ENCODE data around the gene CHERP. TPM values are rescaled to one million over a fixed set of nuclear protein-coding genes. Genes with fewer than 3 reads are reported as not detected.

Gene CHERP
- total RNA-seq, 1 experiment from 2014 or later = 101 TPM

- Mint-ChIP-seq H3K27me3 (ENCODE audit: low read depth) (no peaks in the 10 kb centered on the region), H3K36me3 (ENCODE audit: insufficient read depth in 1 of 3, low read depth in 3 of 3) (peaks cover 26 to 79% (median 71%) of the 10 kb centered on the region in 3 experiments; a peak in 6 of 7 replicates), H3K9me3 (no peaks in the 10 kb centered on the region), H3K27ac (no peak overlapping the region), H3K4me3 (no peak overlapping the region), H3K4me1 (no peaks in the 10 kb centered on the region)
- Histone ChIP-seq H2AFZ (ENCODE audit: low read length) (no peak overlapping the region), H3K23ac (ENCODE audit: insufficient read length, low read depth, low read length) (no peak overlapping the region), H3T11ph (ENCODE audit: low read length) (no peak overlapping the region), H3K79me1 (ENCODE audit: insufficient read depth, low read depth, low read length, poor library complexity, severe bottlenecking) (no peaks in the 10 kb centered on the region), H2AK5ac (ENCODE audit: insufficient read length, low read length) (no peak overlapping the region), H4K5ac (ENCODE audit: insufficient read length, low read depth, low read length) (no peak overlapping the region), H2BK120ac (ENCODE audit: low read depth, low read length, poor library complexity, severe bottlenecking) (no peak overlapping the region), H3K27me3 (ENCODE audit: insufficient read depth, low read length) (no peaks in the 10 kb centered on the region), H4K8ac (replicated peaks; ENCODE audit: insufficient read length, low read depth, low read length) (no peak overlapping the region), H3K9ac (ENCODE audit: extremely low read depth, insufficient read length, low read length) (no peak overlapping the region), H3K4me2 (ENCODE audit: insufficient read depth, insufficient read length, low read length) (no peak overlapping the region), H3K18ac (ENCODE audit: insufficient read length, low read depth, low read length) (no peak overlapping the region), H3K4ac (ENCODE audit: low read depth, low read length) (no peak overlapping the region), H3K23me2 (ENCODE audit: insufficient read length, low read depth, low read length, poor library complexity, severe bottlenecking) (no peaks in the 10 kb centered on the region), H3K9me3 (ENCODE audit: control insufficient read depth, low read depth, low read length) (no peaks in the 10 kb centered on the region), H4K20me1 (ENCODE audit: control insufficient read depth, insufficient read depth, insufficient read length) (no peaks in the 10 kb centered on the region), H3K14ac (ENCODE audit: insufficient read depth, low read length) (no peak overlapping the region), H4K91ac (ENCODE audit: insufficient read length, low read depth, low read length) (no peak overlapping the region), H3K4me1 (ENCODE audit: insufficient read depth, low read length) (no peaks in the 10 kb centered on the region), H3K56ac (ENCODE audit: insufficient read length, low read depth, low read length) (no peak overlapping the region), H2BK20ac (ENCODE audit: low read depth, low read length, poor library complexity, severe bottlenecking) (no peak overlapping the region), H2BK15ac (ENCODE audit: low read depth, low read length) (no peak overlapping the region), H3K27ac (ENCODE audit: insufficient read length, low read depth, low read length) (no peak overlapping the region), H3K79me2 (ENCODE audit: insufficient read depth, low read length) (no peaks in the 10 kb centered on the region), H2BK12ac (ENCODE audit: insufficient read length, low read depth, low read length) (no peak overlapping the region), H2BK5ac (ENCODE audit: insufficient read length, low read length) (no peak overlapping the region)
- TF ChIP-seq CTCF (conservative IDR thresholded peaks at IDR 0.05) = no peak
- DNase-seq = no peak
- no CpG with 5 or more reads among the region's 7 CpGs for WGBS (ENCODE audit: extremely low coverage, insufficient read length, low lambda C conversion rate)
Measured at GRCh38 chr19:16564842-16565241, 22.6 kb upstream of the CHERP start.

All from H9 (cell line).